HS-27A (cell line): ENCODE data around the gene ZNF362.

Source experiments
- DNase-seq: peaks from one replicate; pipeline ENCODE4 v3.0.0-alpha.2; 2012; ENCODE audit warnings: low read depth, missing footprints

The ZNF362 gene

GRCh38 chr1:33244809-33245186 lies 11.5 kb upstream of the ZNF362 start:
- no peak for DNase-seq

GRCh38 chr1:33246171-33246570 lies 10.1 kb upstream of the ZNF362 start:
- DNase-seq = no peak

DNA sequence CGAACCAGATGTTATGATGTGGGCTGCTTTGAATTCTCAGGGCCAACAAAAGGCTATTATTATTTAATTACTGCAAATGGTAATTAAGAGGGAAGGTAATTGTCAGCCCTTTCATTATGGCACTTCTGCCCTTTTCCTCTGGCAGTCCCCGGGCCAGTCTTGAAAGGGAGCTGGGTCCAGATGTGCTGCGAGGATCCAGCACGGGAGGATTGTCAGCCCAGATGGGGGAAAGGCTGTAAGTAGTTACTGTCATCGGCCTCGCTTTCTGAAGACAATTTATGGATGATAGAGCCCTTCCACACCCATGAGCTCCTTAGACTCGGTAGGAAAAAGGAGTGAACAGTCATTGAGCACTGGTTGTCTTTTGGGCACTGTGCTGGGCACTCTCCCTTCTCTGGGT lies 8.7 kb upstream of the ZNF362 start:
- no peak for DNase-seq

GRCh38 chr1:33248244-33248643 lies 8.0 kb upstream of the ZNF362 start:
- no peak for DNase-seq

- DNase-seq = no peak
Measured at GRCh38 chr1:33249422-33249821, 6.9 kb upstream of the ZNF362 start.

- no peak for DNase-seq
Measured at GRCh38 chr1:33250217-33250616, 6.1 kb upstream of the ZNF362 start.

DNA sequence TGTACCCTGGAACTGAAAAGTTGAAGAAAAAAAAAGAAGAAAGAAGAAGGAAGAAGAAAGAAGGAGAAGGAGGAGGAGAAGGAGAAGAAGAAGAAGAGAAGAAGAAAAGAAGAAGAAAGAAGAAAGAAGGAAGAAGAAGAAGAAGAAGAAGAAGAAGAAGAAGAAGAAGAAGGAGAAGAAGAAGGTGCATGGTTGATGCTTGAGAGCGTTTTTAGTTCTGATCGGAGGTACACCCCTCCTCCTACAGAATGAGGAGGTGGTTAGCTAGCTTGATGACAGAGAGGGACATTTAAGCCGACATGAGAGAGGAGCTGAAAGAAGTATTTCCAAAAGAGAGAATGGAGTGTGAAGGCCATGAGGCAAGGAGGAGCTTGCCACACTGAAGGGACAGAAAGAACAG lies 5.6 kb upstream of the ZNF362 start:
- DNase-seq = no peak

DNA sequence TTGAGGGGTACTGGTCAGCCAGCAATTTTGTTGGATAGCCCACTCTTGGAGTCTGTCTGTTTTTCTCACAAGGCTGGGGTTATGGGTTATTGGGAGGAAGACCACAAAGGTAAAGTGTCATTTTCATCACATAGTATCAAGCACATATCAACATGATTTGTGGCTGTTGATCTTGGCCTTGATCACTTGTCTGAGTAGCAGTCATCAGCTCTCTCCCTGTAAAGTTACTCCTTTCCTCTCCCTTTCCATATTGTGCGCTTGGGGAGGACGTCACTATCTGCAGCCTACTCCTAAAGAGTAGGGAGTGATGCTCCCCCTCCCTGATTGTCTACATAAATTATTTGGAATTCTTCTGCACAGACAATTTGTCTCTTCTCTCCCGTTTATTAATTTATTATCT lies 1.8 kb upstream of the ZNF362 start:
- DNase-seq = no peak

DNA sequence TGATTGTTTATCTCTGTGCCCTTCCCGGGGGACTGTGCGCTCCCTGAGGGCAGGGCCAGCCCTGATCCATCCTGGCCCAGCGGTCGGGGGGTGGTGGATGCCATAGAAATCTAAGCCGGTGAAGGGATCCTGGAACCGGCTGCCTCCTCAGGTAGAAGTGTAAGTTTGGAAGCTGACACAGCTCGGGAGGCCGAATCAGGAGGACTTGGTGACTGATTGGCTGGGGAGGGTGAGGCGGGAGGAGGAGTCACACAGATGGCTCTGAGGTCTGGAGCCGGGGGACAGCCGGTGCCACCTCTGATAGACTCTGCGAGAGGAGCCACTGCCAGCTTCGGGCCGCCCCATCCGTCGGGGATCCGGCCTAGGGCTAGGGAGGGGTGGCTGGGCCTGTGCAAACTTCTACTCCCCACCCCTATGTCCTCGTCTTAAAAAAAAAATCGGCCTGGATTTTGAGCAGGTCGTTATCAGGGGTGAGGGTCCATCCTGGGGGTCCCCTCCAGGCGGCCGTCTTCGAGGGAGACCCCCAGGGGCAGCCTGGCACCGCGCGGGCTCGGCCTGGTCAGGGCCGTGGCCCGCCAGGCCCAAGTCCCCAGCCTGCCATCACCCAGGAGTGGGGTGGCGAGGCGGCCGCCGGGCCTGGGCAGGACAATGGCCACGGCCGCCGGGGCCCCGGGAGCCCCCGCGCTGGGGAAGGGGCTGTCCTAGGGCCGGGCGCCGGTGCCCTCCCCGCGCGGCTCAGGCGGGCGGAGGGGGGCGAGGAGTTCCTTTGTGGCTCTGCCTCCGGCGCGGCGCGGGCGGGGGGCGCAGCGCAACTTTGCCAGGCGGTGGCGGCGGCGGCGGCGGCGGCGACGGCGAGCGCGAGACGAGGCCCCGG lies 708 bp upstream of the ZNF362 start:
- DNase-seq = no peak

- no peak for DNase-seq
Measured at GRCh38 chr1:33256221-33256470, 146 bp upstream of the ZNF362 start.

DNA sequence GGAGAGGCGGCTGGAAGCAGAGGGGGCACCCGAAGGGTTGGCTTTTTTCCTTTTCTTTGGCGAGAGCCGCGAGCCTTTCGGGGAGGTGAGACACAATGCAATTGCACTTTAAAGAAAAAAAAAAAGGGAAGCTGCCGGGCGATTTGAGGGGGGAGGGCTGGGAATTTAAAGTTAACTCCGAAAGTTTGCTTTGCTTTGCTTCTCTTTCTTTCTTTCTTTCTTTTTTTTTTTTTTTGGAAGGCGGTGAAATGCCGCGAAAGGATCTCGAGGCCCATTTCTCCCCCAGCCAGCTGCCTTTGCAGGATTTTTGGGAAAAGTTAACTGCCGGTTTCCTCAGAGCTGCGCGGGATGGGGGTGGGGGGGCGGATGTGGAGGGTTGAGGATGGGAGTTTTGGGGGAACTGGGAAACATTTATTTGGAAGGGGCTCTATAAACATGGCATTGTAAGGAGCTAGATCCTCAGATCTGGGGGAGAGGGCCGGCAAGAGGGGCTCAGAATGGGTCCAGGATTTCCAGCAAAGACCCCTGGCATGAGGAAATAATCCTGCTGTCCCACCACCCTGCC lies 997 bp downstream of the ZNF362 start:
- DNase-seq = no peak

- no peak for DNase-seq
Measured at GRCh38 chr1:33257772-33258712, 1.8 kb downstream of the ZNF362 start.

DNA sequence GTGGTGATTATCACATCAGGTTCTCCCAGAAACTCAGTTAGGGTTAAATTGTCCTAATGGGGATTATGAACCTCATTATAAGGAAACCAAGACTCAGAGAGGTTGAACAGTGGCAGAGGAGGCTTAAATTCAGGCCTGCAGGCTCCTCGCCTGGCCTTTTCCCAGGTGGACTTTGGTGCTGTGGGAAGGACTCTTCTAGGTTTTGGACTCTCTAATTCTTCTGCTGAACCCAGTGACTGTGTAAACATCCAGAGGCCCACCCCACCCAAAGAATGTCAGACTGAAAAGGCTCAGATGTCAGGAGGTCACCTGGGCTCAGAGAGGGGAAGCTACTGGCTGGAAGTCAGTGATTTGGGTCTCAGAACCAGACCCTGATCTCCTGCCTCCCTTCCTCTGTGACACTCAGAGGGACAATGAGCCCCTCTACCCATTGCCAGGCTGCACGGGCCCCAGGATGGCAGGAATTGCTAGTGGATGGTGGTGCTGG lies 2.5 kb downstream of the ZNF362 start:
- no peak for DNase-seq

- no peak for DNase-seq
Measured at GRCh38 chr1:33259879-33260278, 3.6 kb downstream of the ZNF362 start.

DNA sequence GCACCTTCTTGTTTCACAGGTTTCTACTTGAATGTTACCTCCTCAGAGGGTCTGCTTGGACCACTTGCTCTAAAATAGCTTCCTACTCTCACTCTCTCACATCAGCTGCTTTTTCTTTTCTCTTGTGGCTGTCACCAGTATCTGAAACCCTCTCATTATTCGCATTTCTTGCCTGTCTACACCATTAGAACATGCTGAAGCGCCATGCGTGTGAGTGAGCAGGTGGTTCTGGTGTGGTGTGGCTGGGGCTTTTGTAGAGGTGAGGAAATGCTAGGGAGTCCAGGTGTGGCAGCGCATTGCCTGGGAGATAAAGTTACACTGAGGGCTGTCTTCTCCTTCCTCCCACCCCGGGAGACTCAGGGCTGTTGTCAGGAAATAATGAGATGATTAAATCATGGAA lies 4.1 kb downstream of the ZNF362 start:
- DNase-seq = no peak

GRCh38 chr1:33261344-33261743 lies 5.1 kb downstream of the ZNF362 start:
- no peak for DNase-seq

DNA sequence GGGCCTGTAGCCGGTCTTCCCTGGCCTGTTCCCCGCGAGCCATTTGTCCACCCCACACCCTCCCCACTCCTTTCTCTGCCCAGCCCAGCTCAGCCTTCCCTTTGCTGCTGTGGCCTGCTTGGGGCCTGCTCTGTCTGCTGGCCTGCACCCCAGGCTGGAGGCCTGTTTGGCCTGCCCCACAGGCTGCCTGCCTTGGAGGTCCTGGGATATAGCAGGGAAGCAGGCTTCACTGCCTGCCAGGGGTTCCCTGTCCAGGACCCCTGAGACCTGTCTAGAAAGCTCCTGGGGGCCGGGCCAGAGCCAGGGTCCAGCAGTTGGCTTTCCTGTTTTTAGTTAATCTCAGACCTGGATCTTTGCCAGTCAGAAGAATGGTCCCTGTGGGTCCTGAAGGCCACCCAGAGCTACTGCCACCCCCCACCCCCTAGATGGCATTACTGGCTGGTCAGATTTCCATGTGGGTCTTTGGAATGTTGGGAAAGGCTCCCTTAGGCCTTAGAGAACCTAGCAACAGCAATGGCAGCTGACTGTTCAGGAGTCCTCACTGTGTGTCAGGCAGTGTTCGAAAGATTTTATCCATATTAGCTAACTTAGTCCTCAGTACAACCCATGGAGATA lies 7.7 kb downstream of the ZNF362 start:
- DNase-seq = no peak

GRCh38 chr1:33265780-33266605 lies 9.7 kb downstream of the ZNF362 start:
- DNase-seq = no peak

DNA sequence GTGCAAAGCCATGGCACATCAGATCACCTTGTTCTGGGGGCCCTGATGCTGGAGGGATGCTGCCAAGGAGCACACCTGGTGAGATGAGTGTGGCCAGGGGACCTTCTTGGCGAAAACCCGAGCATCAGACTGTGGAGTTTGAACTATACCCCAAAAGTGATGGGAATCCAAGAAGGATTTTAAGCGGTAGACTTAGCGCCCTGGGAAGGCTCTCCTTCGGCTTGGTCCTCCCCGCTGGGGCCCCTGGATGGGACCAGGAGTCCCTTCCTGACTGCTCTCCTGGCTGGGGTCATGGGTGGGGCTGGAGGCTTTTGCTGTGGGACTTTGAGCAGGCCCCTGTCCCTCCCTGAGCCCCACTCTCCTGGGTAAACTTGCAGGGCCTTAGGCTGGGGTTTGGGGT lies 10.5 kb downstream of the ZNF362 start:
- DNase-seq = no peak

DNA sequence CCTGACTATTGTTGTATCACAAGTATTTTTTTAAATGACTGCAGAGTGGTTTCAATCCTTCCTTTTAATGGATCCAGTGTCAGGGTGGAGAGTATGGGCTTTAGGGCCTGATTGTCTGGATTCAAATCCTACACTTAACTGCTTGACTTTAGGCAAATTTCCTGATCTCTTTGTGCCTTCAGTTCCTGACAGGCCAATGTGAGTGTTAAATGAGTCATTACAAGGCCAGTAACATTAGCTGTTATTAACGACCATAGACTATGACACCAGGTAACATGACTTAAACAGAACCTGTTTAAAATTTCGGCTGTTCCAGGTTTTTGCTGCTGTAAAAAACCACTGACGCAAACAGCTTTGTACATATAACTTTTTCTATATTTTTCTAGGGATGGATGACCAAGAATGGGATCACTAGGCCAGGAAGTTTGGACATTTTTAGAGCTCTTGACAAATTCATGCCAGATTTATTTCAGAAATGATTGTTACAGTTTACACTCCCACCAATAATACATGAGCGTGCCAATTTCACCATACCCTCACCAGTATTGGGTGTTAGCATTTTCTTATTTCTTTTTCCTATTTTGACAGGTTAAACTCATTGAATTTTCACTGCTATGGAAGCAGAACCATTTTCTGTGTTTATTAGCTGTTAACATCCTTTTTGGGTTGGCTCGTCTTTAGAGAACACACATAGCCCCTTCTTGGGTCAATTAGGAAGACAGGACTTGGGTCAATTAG lies 11.3 kb downstream of the ZNF362 start:
- DNase-seq = no peak

DNA sequence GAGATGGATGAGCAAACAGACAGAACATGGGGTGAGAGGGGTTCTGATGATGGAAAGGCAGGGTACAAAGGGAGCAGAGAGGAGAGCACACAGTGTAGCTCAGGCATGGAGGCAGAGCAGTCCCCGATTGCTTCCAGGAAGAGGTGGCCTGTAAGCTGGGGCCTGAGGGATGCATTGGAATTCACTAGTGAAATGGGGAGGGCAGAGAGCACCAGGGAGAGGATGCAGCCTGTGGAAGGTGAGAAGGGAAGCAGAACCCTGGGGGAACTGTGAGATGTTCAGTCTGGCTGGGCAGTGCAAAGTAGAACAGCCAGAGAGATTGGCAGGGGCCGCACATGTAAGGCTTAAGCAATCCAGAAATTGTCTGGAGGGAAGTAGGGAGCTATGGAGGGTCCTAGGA lies 12.2 kb downstream of the ZNF362 start:
- no peak for DNase-seq
